Esophagus squamous epithelium (tissue), 4 donors: Measurements from ENCODE around the gene KAT7.

Source experiments
- CTCF ChIP-seq, 6 experiments: fragments of 450-650 bp in 4 of 6; fragments of 200-600 bp in 2 of 6; sonication (generic) in 2 of 6; IDR thresholded peaks; one replicate each; pipeline ENCODE4 v1.5.1; 2016 to 2019; ENCODE audit warnings: antibody characterized with exemption in 6 of 6, mild to moderate bottlenecking in 4 of 6, moderate library complexity in 4 of 6
- POLR2A ChIP-seq, 4 donors: fragments of 450-650 bp; IDR thresholded peaks; one replicate each; pipeline ENCODE4 v1.6.1; 2017; ENCODE audit warnings: antibody characterized with exemption in 4 of 4, mild to moderate bottlenecking in 4 of 4, moderate library complexity in 3 of 4

GRCh38 chr17:49882434-49882833, 94.0 kb downstream of the KAT7 start:
- TF ChIP-seq CTCF (IDR thresholded peaks at IDR 0.05) = no peak
- TF ChIP-seq POLR2A (IDR thresholded peaks at IDR 0.05) = no peak
